Sigmoid colon (tissue), 7 donors: ENCODE results near the gene CBX2. TPM values are rescaled to one million over a fixed set of nuclear protein-coding genes. Genes with fewer than 3 reads are reported as not detected.

Experiments
- DNase-seq: peaks from one replicate; pipeline ENCODE4 v3.0.0-alpha.2; 2019
- H3K27ac ChIP-seq, 4 donors: fragments of 200-600 bp; sonication (generic); one replicate each; pipeline ENCODE4 v1.5.1; 2016 to 2019; ENCODE audit warnings: mild to moderate bottlenecking in 1 of 4
- H3K27me3 ChIP-seq, 3 donors: fragments of 200-600 bp; sonication (generic); one replicate each; pipeline ENCODE4 v1.5.1; 2019; ENCODE audit warnings: mild to moderate bottlenecking in 1 of 3
- H3K36me3 ChIP-seq, 4 donors: fragments of 200-600 bp; sonication (generic); one replicate each; pipeline ENCODE4 v1.5.1; 2016 to 2019
- H3K4me1 ChIP-seq, 4 donors: fragments of 200-600 bp; sonication (generic); one replicate each; pipeline ENCODE4 v1.5.1; 2017 to 2019
- H3K4me3 ChIP-seq, 4 donors: fragments of 200-600 bp; sonication (generic); one replicate each; pipeline ENCODE4 v1.5.1; 2017 to 2019; ENCODE audit warnings: mild to moderate bottlenecking in 2 of 4, moderate library complexity in 1 of 4
- H3K9me3 ChIP-seq, 4 donors: fragments of 200-600 bp in 3 of 4; sonication (generic) in 3 of 4; one replicate each; pipeline versions ENCODE4 v1.5.1 to v1.6.1; 2013 to 2019
- EP300 ChIP-seq, 4 donors: sonication (generic); formaldehyde crosslinking; IDR thresholded peaks; one replicate each; pipeline ENCODE4 v1.6.1; 2017; ENCODE audit warnings: antibody characterized with exemption in 4 of 4
- POLR2A ChIP-seq, 2 donors: fragments of 450-650 bp; IDR thresholded peaks; one replicate each; pipeline ENCODE4 v1.6.1; 2016; ENCODE audit warnings: antibody characterized with exemption in 2 of 2, mild to moderate bottlenecking in 2 of 2, moderate library complexity in 2 of 2
- POLR2AphosphoS5 ChIP-seq, 4 donors: sonication (generic); formaldehyde crosslinking; IDR thresholded peaks; one replicate each; pipeline ENCODE4 v1.6.1; 2017; ENCODE audit warnings: antibody characterized with exemption in 4 of 4
- WGBS, 2 donors: extraction: QIAGEN DNeasy Blood & Tissue Kit; methylation state at CpG; one replicate each; pipeline ENCODE4 v1.1.7; 2013; 5-methylcytosine and 5-hydroxymethylcytosine counted together
- intact Hi-C: fragments of 100-400 bp; cut with DNase I; formaldehyde crosslinking; loops from one replicate; pipeline ENCODE4 v1.15.1; 2023
- polyA plus RNA-seq, 3 donors: library from polyadenylated mRNA; stranded (reverse); fragments of 200-250 nt; gene quantifications; one replicate each; pipeline ENCODE4 v1.2.3, GENCODE V29; 2013
- total RNA-seq, 4 donors: library from RNA; depleted of rRNA; stranded (reverse); fragments of >200 nt; gene quantifications; one replicate each; pipeline ENCODE4 v1.1.0, GENCODE V29; 2016
- TF ChIP-seq, protein P1 (sequence below), 4 experiments: fragments of 450-650 bp in 3 of 4; fragments of 200-600 bp in 1 of 4; IDR thresholded peaks; one replicate each; pipeline ENCODE4 v1.5.1; 2016 to 2019; ENCODE audit warnings: antibody characterized with exemption in 4 of 4, mild to moderate bottlenecking in 3 of 4, moderate library complexity in 2 of 4
- donor health status: healthy with polysubstance abuse.
- donor health status: Bipolar disorder and iron deficiency.
- donor health status: healthy.

CBX2 gene
- total and polyA plus RNA-seq, 7 donors, result under 0.01 to 2.0 (median 0.34) TPM; not detected in 1

DNA sequence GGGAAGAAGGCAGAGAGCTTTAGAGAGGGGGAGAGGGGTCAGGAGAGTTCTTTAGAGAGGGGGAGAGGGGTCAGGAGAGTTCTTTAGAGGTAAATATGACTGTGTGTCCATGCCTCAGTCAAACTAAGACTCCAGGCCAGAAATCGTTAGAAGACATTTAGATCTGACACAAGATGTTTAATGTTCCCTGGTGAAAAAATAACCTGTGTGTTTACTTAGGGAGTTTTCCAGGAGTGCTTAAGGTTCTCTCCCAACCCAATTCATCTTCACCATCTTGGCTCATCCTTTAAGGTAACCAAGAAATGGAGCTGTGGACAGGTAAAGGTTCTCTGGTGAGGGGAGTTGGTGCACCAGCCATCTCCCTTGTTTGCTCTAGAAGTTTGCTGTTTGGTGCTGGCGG, 51.5 kb downstream of the CBX2 start:
- Histone ChIP-seq H3K27ac (no peak overlapping the region), H3K9me3 (no peaks in the 10 kb centered on the region), H3K27me3 (peaks cover 0 to 42% (median 12%) of the 10 kb centered on the region in 3 donors), H3K4me3 (no peak overlapping the region), H3K36me3 (peaks cover 6 to 15% (median 9%) of the 10 kb centered on the region in 4 donors), H3K4me1 (peaks cover 0 to 33% (median 25%) of the 10 kb centered on the region in 4 donors)
- no peak for DNase-seq
- 35 to 65% methylated on average over 2 of the region's 2 CpGs for WGBS, 2 donors
- TF ChIP-seq, protein P1, sequence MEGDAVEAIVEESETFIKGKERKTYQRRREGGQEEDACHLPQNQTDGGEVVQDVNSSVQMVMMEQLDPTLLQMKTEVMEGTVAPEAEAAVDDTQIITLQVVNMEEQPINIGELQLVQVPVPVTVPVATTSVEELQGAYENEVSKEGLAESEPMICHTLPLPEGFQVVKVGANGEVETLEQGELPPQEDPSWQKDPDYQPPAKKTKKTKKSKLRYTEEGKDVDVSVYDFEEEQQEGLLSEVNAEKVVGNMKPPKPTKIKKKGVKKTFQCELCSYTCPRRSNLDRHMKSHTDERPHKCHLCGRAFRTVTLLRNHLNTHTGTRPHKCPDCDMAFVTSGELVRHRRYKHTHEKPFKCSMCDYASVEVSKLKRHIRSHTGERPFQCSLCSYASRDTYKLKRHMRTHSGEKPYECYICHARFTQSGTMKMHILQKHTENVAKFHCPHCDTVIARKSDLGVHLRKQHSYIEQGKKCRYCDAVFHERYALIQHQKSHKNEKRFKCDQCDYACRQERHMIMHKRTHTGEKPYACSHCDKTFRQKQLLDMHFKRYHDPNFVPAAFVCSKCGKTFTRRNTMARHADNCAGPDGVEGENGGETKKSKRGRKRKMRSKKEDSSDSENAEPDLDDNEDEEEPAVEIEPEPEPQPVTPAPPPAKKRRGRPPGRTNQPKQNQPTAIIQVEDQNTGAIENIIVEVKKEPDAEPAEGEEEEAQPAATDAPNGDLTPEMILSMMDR (IDR thresholded peaks at IDR 0.05), result no peak
- no peak for TF ChIP-seq EP300 (IDR thresholded peaks at IDR 0.05)
- no peak for TF ChIP-seq POLR2A (IDR thresholded peaks at IDR 0.05)
- TF ChIP-seq POLR2AphosphoS5 (IDR thresholded peaks at IDR 0.05), result no peak
- intact Hi-C loops, result no loop called here

DNA sequence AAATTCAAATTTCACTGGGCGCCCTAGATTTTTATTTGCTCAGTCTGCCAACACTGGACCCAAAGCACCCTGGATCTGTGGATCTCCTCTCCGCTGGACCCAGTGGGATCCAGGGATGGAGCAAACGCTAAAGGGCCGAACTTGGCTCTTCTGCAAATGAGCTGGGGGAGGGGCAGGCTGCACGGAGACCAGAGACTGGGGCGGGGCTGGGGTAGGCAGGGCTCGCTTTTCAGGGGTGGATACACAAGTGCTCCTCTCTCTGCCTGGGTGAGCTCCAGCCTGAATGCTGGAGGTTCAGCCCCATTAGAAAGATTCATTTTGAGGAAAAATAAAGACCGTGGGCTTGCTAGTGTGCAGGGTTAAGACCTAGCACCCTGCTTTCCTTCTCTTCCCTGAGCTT, 52.4 kb downstream of the CBX2 start:
- no peak overlapping the region for H3K4me3 ChIP-seq
- peaks cover 0 to 46% (median 15%) of the 10 kb centered on the region in 3 donors for H3K27me3 ChIP-seq
- no peaks in the 10 kb centered on the region for H3K9me3 ChIP-seq
- no peak overlapping the region for H3K27ac ChIP-seq
- peaks cover 0 to 33% (median 25%) of the 10 kb centered on the region in 4 donors for H3K4me1 ChIP-seq
- WGBS, 2 donors, result 67 to 78% methylated on average over 8 of the region's 8 CpGs
- intact Hi-C loops, result no loop called here
- TF ChIP-seq, protein P1 (IDR thresholded peaks at IDR 0.05), result no peak
- TF ChIP-seq POLR2AphosphoS5 (IDR thresholded peaks at IDR 0.05), result no peak
- no peak for DNase-seq
- peaks cover 9 to 23% (median 16%) of the 10 kb centered on the region in 4 donors for H3K36me3 ChIP-seq

DNA sequence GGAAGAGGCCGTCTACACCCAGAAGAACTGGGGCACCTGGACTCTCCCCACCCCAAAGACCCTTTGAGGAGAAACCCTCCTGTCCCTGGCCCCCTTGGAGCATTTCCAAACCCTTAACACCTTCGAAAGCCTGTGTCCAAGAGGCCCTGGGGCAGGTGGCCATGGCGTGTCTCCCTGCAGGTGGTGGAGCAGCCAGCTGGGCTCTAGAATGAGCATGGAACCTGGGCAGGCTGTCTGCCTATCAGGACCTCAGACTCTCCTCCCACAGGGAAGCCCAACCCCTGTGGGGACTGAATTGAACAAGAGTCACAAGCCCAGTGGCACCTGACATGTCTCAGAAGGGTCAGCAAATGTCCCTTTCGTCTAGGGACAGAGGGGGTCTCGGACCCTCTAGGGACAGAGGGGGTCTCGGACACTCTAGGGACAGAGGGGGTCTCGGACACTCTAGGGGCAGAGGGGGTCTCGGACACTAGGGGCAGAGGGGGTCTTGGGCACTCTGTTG, 52.9 kb downstream of the CBX2 start:
- intact Hi-C loops, result no loop called here
- peaks cover 0 to 46% (median 15%) of the 10 kb centered on the region in 3 donors for H3K27me3 ChIP-seq
- peaks cover 9 to 26% (median 16%) of the 10 kb centered on the region in 4 donors for H3K36me3 ChIP-seq
- 91 to 94% methylated on average over 8 of the region's 8 CpGs for WGBS, 2 donors
- TF ChIP-seq POLR2AphosphoS5 (IDR thresholded peaks at IDR 0.05) (no peak), POLR2A (IDR thresholded peaks at IDR 0.05) (no peak), EP300 (IDR thresholded peaks at IDR 0.05) (no peak)
- TF ChIP-seq, protein P1 (IDR thresholded peaks at IDR 0.05), result no peak
- H3K4me3 ChIP-seq, result no peak overlapping the region
- no peak for DNase-seq
- H3K4me1 ChIP-seq, result peaks cover 0 to 34% (median 25%) of the 10 kb centered on the region in 4 donors
- no peak overlapping the region for H3K27ac ChIP-seq
- H3K9me3 ChIP-seq, result no peaks in the 10 kb centered on the region

DNA sequence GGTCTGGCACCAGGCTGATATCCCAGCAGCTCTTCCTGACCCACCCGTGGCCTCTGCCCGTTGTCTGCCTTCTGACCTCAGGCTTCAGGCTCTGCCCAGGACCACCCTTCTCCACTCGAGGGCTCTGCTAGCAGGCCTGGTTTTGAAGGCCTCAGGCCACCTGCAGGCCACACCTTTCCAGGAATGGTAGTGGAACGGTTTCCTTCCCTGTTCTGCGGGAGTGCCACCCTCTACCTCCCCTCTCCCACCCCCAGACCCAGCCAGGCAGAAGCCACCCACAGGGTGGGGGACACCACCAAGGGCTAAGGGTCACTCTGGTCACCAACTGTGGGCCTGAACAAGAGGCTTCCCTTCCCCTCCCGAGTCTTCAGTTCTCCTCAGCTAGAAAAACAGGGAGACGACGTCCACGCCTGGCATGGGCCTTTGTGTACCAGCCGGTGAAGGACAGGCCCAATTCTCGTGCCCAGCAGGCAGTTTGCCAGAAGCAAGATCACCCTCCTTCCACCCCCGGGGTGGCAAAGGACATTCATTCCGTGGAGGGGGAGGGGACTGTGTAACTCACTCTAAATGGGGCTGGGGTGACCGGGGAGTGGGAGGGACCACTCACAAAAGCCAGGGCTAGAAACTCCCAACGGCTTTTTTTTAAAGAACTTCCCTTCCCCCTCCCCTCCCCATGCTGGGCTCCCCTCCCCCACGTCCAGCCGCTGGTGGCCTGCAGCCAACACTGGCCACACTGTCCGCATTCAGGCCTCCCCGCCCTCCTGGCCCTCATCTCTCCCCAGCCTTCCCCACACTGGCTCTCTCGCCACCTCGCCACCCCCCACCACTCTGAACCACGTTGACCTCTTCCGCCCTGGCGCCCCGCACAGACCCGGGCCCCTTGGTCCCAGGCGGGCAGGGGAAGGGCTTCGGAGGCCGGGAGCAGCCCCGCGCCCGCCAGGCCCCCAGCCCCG, 53.6 kb downstream of the CBX2 start:
- Histone ChIP-seq H3K36me3 (peaks cover 9 to 26% (median 16%) of the 10 kb centered on the region in 4 donors), H3K9me3 (no peaks in the 10 kb centered on the region), H3K4me1 (peaks cover 0 to 34% (median 29%) of the 10 kb centered on the region in 4 donors), H3K27ac (peak overlapping the region in 3 of 4 donors; percentile 18 to 64 (median 51)), H3K4me3 (peak overlapping the region in 2 of 4 donors; percentile 35 to 38), H3K27me3 (peaks cover 0 to 40% (median 15%) of the 10 kb centered on the region in 3 donors)
- intact Hi-C loops, result no loop called here
- 27 to 44% methylated on average over 33 of the region's 33 CpGs for WGBS, 2 donors
- TF ChIP-seq POLR2AphosphoS5 (IDR thresholded peaks at IDR 0.05) (no peak), EP300 (IDR thresholded peaks at IDR 0.05) (no peak), POLR2A (IDR thresholded peaks at IDR 0.05) (no peak)
- TF ChIP-seq, protein P1 (IDR thresholded peaks at IDR 0.05), result no peak
- peak; percentile 85 for DNase-seq
